Right kidney (tissue), 1 donor: ENCODE data around the gene MRTFB.

Source experiments
- DNase-seq: peaks from one replicate; pipeline ENCODE4 v3.0.0-alpha.2; 2016

The MRTFB gene

DNA sequence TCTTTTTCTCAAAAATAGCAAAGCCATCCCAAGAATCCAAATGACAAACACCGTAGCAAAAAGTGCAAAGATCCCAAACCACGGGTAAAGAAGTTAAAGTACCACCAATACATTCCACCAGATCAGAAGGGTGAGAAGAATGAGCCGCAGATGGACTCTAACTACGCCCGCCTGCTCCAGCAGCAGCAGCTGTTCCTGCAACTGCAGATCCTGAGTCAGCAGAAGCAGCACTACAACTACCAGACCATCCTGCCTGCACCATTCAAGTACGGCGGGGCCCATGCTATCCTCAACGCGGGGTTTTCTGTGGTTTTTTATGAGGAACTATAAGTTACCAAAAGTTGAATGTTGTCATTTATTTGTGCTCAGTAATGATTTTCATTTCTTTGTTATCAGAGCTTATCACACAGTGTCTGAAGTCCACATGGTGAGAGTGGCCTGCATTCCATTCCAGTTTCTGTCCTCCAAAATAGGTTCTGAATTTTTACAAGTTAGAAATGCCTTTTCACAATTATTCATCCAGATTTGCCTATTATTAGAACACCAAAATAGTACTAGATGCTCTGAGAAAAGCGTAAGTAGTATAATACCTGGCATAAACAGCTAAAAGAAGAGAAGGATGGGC lies 169.2 kb downstream of the MRTFB start:
- DNase-seq = peak; percentile 13

DNA sequence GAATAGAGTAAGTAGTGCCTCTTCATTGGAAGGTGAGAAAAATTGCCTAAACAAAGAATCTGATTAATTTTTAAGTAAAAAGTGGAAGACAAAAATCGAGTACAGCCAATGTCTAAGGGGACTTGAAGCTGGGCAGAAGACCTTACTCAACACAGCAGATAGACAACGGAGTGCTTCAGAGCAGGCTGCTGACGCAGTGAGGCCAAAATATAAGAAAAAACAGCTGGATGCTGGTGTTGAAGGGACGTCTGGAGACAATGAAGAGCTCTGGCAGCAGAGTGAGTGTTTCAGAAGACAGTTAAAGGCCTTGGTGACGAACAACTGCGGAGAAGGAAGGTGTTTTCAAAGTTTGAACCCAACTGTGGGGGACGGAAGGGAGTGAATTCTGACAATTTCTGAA lies 169.8 kb downstream of the MRTFB start:
- DNase-seq = no peak

DNA sequence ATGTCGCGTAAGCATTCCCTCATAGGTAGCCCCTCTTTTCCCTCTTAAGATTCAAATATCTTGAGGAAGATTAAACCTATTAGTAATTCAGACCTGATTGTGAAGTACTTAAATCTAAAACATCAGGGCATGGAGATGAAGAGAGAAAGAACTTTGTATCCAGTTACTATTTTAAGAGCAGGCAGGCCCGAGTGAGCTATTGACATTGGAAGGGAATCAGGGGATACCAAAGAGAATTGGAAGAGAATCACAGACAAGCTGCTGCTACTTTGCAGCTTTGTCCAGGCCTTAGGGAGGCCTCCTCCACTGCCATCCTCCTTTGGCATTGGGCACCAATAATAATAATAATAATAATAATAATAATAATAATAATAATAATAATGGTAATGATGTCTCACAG lies 170.5 kb downstream of the MRTFB start:
- DNase-seq = no peak

DNA sequence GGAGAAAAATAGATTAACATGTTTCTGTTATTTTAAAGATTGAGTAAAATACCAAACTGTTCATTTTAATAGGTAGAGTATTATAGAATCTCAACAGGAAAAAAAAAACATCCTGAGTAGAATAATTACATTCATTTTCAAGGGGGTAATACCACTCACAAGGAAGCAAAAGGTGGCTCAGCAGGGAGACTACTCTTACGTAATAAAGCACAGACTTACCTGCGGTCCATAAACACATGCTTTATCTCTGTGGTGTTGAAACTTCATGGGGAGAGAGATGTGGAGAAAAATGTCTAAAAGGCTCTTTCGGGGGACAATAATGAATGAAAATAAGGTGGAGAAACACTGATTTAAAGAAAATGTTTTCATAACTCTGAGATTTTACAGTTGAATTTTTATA lies 171.7 kb downstream of the MRTFB start:
- DNase-seq = no peak

DNA sequence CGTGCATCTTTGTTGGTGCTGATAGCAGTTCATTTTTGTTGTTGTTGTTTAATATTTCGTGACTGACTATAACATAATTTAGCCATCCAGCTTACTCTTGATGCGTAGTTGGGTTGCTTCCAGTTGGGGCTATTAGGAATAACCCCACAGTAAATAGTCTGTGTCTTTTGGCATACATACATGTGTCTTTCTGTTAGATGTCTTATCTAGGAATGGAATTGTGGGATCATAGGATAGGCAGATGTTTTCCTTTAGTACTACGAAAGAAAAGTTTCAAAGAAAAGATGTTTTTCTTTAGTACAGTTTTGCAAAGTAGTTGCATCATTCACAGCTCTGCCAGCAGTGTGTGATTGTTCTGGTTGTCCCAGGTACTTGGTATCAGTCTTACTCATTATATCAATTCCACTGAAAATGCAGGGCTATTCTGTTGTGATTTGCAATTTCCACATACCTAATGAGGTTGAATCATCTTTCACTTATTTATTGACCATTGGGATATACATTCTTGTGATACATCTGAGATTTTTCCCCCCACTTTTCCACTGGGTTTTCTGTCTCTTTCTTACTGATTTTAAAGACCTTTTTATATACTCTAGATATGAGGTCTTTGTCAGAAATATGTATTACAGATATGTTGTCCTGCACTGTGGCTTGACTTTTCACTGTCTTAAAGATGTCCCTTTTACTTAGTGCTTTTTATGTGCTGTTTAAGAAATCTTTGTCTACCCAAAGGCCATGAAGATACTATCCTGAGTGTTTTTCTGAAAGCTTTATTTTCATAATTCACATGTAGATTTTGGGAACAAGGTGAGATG lies 173.3 kb downstream of the MRTFB start:
- no peak for DNase-seq

DNA sequence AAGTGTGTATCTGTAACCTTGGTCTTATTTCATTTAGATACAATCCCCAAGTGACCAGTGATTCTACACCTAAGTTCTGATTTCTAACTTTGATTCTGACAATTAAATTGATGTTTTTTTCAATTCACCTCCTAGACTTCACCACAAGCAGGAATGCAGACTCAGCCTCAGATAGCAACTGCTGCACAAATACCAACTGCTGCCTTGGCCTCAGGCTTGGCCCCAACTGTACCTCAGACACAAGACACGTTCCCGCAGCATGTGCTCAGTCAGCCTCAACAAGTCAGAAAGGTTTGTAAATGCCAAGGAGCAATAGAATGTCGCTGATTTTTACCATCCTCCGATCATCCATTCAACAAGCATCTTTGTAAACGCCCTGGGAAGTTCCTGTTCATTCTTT lies 177.7 kb downstream of the MRTFB start:
- DNase-seq = no peak

DNA sequence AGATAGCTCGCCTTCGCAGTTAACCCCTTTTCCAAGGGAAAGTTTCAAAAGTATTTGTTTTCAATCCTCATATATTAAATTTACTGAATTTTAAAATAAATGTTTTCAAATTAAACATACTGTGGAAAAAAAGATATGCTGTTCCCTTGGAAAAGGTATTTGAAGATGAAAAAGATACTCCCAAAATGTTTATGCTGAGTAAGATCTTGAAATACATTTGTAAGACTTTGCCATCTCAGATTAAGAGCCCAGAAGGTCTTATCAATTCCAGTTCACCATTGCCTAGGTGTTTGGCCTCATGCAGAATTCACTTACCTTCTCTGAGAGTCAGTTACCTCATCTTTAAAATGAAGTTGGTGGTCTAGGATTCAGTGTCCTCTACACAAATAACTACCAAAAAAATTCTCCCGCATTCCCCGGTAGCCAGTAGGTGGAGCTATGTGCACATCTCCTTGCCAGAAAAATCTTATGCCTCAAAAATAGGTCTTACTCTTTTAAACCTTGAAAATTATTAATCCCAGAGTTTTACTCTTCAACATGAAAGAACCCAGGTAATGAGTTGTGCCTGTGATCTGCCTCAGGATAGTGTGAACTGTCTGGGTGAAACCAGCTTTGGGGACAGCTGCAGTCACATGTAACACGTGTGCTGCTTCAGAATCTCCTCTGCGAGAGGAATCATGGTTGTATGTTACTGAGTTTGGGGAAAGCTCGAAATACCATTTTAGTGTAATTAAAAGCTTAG lies 178.3 kb downstream of the MRTFB start:
- peak; percentile 46 for DNase-seq

DNA sequence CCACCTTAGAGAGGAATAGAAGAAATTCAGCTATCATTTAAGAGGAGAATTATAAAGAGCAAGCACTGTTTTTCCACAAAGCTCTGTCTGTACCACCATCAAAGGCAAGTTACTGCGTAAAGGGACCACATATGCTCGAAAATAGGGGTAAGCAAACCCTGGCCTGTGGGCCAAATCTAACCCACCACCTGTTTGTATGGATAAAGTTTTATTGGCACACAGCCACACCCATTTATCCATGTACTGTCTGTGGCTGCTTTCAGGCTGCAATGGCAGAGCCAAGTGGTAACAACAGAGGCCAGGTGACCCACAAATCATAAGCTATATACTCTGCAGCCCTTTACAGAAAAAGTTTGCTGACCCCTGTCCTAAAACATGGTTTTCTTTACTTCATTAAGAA lies 180.3 kb downstream of the MRTFB start:
- DNase-seq = no peak

DNA sequence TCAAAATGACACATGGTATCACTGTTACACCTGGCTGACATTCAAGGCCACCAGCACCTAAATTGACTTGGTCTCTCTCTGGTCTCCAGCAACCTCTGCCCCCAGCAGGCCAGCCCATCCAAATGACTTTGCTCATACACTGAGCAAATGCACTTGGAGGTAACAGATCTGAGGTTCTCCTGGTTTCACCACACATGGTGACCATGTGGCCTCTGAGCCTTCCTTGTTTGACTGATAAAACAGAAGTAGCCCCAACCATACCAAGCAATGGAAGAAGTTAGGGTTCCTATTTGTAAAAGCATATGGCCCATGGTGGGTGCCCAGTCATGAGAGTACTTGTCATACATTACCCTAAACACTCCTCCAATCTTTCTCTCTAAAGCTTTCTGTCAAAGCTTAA lies 181.7 kb downstream of the MRTFB start:
- no peak for DNase-seq

DNA sequence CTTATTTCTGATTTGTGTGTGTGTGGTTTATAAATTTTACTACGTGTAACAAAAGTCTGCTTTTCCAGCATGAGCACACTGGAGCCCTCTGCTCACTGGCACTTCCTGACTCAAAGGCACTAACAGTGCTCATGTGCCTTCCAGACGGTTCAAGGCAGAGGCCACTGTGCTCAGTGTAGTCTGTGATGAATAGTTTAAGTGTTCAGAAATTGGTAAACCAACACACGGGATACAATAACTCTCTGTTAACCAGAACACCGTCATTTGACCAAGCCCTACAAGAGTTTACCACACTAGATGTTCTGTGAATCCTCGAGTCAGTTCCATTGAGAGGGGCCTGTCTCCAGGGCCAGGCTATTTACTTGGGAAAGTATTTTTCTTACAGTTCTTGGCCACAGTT lies 191.9 kb downstream of the MRTFB start:
- no peak for DNase-seq

DNA sequence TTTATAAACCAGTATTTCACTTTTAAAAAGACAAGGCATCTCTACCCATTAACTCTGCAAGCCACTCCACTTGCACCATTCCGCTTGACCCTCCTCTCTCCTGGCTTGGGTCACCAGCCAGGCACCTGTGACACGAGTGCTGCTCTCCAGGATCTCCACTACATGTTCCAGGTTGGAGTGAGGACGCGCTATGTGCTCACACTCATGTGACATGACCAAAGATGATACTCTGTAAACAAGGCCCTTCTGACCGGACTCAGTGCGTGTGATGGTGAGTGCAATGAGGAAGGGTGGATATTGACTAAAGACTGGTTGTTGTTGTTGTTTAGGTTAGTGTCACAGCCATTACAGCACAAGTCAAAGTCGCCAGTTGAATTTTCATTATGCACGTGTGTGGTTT lies 192.7 kb downstream of the MRTFB start:
- no peak for DNase-seq

DNA sequence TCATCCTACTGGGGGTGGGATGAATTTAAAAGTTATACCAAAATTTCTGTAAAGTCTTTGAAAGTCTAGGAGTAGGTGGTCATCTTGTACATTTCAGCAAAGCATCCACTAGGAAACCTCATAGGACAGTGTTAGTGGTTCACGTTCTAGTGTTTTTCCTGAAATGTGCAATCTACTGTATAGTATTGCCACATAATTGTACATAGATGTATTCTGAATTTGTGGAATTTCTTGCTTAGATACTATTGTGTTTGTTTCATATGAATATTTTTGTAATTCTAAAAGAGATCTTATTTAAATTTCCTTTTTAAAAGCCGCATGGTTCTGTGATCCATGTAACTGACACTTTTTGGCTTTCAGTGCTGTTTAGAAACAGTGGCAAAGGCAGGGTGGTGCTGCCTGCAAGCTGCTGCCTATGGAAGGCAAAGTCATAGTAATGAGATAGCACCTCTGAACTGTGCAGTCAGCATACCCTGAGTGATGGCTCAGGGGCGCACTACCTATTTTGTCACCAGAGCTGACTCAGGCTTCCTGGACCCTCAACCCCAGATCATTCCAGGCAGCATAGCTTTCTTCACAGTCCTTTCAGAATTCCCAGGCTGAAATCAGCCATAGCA lies 193.3 kb downstream of the MRTFB start:
- DNase-seq = no peak

DNA sequence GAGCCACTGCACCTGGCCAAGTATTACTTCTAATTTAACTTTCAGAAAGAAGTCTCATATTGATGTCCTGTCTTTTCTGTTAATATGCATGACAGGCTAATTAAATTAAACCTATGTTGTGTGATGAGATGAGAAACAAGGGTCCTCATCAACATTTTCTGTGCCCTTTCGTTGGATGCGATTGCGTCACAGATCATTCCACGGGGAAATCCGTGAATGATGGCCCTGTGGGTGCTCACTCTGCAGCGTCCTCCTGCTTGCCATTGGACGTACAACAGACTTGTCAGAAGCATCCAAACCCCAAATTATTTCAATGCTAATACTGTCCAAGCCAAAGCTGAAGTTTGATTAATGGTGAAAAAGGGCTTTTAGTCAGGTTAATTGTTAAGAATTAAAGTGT lies 197.0 kb downstream of the MRTFB start:
- DNase-seq = no peak

DNA sequence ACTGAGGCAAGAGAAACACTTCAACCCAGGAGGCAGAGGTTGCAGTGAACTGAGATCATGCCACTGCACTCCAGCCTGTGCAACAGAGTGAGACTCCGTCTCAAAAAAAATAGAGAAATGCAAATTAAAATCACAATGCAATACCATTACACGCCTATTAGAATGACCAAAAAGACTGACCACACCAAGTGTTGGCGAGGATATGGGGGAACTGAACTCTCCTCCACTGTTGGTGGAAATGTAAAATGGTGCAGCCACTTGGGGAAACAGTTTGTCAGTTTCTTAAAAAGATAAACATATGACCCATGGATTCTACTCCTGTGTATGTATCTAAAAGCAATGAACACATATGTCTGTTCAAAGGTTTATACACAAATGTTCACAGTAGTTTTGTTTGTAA lies 204.8 kb downstream of the MRTFB start:
- no peak for DNase-seq

DNA sequence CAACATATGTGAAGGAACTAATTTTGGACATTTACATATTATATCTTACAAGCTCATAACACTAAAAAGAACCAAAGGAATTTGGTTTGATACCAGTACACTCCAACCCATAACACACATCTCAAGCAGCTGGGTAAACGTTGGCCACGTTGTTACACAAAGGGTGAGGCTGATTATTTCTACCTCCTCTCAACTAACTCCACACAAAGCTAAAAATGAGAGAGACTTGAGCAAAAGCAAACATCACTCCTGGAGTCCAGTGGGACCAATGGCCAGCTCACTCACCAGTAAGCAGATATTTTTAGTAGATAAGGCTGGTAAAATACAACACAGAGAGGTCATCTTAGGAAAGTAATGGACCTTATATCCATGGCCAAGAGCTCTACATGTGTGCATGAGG lies 207.6 kb downstream of the MRTFB start:
- no peak for DNase-seq

DNA sequence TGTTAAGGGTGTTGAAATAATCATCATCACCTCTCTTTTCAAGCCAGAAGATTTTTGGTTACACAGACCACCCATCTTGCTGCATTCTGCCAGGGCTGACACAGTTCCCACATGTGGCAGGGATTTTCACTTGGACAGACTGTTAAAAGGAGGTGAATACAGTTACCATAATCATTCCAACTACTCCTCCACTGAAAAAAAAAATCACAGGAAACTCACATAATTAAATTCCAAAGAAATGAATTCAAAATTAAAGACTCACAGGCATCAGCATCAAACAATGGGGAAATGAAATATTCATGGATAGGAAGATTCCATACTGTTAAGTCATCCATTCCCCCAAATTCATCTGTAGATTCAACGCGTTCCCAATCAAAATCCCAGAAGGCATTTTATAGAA lies 209.4 kb downstream of the MRTFB start:
- DNase-seq = no peak

DNA sequence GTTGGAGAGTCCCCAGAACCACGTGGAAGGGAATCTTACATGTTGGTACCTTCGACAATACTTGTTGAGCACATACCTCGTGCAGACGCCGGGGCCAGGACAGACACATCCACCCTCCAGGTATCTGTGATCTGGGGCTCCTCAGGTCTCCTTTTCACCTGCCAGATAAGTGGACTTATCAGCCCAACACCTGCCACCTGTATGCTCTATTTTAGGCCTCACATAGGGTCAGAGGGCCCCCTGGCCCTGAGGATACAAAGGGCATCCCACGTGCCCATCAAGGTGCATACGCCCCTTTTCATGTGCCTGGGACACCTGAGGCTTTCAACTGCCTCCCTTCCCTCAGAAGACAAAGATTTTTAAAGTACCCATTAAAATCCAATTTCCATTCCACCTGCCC lies 212.7 kb downstream of the MRTFB start:
- no peak for DNase-seq

DNA sequence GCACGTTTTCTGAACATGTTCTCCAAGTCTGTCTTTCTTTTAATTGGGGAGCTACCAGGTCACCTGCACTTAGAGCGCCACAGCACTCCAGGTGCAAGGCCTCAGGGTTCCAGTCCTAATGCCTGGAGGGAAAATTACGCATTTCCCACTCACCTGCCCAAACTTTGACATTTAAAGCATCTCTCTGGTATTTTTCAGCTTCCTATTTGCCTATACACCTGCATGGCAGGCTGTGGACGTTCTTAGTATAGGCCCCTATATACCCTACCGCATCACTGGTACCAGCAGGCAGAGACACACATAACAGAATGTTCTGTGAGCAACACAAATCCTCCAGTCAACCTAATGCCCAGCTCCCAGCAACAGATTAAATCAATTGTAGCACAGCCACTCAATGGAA lies 213.3 kb downstream of the MRTFB start:
- DNase-seq = no peak

DNA sequence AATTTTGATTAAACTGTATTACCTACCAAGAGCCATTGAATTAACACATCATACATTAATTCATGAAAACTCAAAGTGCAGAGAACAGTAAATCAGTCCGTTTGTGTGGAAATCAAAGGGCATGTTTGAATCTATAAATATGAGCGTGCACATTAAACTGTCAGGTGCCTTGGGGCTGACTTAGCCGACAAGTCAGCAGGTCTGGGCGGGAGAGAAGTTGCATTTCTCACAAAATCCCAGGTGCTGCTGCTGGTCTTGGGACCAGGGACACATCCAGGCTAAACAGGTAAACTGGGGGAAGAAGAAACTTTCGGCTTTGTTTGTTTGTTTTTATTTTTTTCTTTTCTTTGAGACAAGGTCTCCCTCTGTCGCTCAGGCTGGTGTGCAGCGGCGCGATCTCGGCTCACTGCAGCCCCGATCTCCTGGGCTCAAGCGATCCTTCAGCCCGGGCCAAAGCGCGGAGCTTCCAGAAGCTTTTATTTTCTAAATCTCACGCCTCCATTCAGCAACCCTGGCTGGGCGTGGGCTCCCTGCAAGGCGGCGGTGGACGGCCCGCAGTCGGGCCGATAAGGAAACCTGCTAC lies 213.9 kb downstream of the MRTFB start:
- DNase-seq = no peak

DNA sequence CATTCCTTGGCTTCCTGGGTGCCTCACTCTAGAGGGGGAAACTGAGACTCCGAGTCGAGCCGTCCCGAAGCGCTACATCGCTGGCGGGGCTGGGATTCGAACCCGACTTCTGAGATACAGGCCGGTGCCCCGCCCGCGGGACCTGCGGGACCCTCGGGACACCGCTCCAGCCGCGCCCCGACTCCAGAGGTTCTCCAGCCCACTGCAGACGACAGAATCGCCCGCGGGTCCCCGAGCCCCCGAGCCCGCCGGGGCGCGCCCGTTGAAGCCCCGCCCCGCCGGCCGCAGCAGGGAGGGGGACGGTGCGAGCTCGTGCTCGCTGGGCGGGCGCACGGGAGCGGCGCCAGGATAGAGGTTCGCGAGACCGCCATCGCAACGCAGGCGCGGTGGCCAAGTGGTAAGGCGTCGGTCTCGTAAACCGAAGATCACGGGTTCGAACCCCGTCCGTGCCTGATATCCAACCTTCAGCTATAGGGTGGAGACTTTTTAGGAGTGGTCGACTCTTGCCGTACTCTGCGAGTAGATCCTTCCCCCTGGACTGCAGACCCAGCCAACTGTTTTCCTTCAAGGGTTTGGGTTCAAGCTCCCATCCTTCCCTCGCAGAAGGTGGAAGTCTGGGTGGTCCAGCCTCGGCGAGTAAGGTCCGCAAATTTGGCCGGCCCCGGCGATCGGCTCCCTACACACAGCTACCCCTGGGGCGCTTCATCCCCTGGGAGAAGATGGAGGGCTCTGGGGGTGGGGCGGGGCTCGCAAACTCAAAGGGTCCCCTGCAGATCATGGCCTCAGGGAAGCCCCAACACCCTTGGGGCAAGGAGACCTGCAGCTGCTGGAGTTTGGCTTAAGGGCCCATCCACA lies 214.6 kb downstream of the MRTFB start:
- peak; percentile 99 for DNase-seq

DNA sequence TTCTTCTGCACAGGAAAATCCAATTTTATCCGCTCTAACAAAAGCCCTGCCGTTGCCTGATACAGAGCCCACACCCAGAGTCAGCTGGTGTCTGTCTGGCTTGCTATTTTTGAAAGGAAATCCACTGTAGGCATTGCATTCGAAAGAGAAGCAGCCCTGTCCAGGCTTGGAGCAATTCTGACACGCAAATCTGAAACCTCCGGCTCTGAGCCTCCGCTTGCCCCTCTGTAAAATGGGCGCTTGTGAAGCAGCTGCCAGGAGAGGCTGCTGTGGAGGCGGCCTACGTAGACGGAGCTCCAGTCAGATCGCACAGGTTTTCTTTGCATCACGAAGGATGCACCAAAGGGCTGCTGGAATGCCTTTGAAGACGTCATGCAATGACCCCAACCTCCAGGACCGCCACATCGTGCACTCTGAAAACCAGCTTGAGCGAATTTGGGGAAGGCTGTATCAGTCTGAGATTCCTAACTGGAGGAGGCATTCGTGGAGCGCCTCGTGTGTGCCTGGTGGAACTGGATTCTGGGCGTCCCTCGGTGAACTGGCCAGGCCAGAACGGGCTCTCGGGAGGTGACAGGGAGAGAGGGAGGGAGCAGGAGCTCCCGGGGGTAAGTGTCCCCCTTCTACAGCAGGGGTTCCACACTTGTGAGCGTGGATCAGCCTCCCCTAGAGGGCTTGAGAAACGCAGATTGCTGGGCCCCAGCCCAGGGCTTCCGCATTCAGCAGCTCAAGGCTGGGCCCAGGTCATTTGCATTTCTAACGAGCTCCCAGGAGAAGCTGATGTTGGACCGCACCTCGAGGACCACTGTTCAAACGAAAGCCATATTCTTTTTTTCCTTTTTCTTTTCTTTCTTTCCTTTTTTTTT lies 215.5 kb downstream of the MRTFB start:
- peak; percentile 29 for DNase-seq
